SIG-M5 (cell line): ENCODE data around the gene SLC15A3.

ENCODE experiments used
- DNase-seq: peaks from one replicate; lab custom pipeline; 2025; lab: John Stamatoyannopoulos, UW

Gene SLC15A3

GRCh38 chr11:60928563-60929001, 23.4 kb downstream of the SLC15A3 start:
- no peak for DNase-seq

DNA sequence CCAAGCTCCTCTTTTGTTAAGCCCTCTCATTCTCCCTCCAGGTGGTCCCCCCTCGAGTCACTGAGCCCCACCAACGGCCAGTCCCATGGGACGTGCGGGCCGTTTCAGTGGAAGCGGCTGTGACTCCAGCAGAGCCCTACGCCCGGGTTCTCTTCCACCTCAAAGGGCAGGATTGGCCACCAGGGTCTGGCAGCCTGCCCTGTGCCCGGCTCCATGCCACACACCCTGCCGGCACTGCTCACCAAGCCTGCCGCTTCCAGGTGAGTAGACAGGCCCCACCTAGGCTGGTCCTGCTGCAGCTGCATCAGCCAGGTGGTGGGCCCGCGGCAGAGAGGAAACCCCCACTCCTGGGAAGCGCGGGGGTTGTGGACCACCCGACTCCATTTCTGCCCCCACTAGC, 24.4 kb downstream of the SLC15A3 start:
- no peak for DNase-seq

- no peak for DNase-seq
Measured at GRCh38 chr11:60927061-60927592, 24.8 kb downstream of the SLC15A3 start.

GRCh38 chr11:60926500-60926899, 25.5 kb downstream of the SLC15A3 start:
- no peak for DNase-seq

DNA sequence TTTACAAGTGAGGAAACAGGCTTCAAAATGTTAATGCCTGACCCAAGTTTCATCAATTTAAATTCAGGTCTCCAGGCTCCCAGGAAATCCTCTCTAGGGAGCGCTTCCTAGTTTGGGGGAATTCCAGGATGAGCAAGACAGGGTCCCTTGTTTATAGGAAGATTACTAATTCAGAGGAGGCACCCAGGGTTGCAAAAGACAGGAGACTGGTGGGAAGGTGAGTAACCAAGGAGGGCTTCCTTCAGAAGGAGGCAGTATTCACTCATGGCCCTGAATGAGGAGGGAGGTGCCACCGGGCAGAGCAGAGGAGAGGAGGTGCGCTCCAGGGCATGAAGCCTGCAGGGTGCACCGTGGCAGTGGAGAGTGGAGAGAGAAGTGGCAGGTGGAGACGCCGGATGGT, 26.1 kb downstream of the SLC15A3 start:
- no peak for DNase-seq

GRCh38 chr11:60924906-60925853, 26.8 kb downstream of the SLC15A3 start:
- DNase-seq = no peak

DNA sequence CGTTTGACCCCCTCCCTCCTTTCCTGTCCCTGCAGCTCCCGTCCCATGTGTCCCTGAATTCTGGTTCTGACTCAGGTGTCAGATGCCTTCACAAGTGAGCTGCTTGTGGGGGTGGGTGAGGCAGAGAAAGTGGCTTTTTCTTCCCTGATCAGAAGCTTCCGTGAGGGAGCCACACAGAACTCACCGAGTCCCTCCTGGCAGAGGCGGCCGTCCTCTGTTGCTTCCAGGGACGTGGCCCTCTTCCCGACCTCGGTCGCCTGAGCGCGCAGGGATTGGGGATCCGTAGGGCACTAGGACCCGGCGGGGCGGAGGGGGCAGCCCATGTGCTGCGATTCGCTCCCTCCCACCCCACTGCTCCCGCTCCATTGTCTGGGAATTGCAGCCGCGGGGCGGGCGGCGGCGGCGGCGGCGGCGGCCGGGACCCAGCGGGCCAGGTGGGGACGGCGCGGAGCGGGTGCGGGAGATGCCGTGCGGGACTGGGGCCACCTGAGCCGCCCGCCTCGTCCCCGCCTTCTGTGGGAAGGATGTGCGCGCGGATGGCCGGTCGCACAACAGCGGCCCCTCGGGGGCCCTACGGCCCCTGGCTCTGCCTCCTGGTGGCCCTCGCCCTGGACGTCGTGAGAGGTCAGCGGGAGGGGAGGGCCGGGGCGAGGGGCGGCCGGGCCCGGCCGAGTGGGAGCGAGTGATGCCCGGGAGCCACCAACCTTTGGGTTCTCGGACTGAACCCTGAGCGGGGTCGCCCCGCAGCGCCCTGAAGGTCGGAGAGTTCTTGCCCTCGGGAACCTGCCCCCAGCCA, 27.7 kb downstream of the SLC15A3 start, which contains the start of gene TMEM132A:
Gene TMEM132A, plus strand, starts transcription at position 351 of the 796 bp plus-strand sequence. Its CDS starts 174 bp downstream, at position 525.
- DNase-seq = no peak

DNA sequence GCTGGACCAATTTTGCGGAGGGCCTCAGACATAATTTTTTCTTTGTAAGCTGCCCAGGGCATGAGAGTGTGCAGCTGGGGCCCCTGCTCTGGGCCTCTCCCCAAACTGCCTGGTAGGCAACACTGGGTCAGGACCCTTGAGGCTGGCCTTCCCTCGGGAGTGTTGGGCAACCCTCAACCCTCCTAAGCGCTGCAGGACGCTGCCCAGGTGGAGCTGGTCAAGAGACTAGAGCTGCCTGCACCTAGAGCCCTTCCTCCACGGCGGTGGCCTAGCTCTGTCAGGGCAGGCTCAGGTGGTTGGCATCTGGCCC, 28.2 kb downstream of the SLC15A3 start:
- no peak for DNase-seq

DNA sequence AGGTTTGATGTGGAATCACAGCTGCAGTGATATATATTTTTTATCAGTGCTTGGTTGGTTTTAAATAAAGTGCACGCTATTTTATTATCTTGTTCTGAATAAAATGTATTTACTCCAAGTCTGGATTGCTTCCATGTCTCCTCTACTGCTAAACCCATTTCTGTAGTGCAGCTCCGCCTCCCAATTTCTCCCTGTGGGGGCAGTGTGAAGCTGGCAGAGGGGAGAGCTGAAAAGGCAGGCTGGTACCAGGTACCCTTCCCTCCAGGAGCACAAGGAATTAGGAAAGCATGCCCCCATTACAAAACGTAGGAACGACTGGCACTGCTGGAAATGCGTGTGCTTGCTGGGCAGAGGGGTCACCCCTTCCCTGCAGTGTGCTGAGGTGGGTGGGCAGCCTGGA, 28.6 kb downstream of the SLC15A3 start:
- no peak for DNase-seq

GRCh38 chr11:60922906-60923305, 29.1 kb downstream of the SLC15A3 start:
- no peak for DNase-seq

- no peak for DNase-seq
Measured at GRCh38 chr11:60921777-60922335, 30.1 kb downstream of the SLC15A3 start.

DNA sequence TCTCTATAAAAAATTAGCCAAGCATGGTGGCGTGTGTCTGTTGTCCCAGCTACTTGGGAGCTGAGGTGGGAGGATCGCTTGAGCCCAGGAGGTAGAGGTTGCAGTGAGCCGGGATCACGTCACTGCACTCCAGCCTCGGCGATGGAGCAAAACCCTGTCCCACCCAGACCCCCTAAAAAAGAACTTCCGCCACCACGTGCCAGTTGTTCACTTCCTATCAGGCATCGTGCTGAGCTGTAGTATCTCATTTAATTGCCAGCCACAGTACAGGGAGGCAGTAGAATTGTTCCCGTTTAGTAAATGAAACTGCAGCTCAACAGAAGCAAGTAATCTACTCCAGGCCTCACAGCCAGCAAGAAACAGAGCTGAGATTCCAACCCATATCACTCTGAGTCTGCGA, 30.7 kb downstream of the SLC15A3 start:
- DNase-seq = no peak

DNA sequence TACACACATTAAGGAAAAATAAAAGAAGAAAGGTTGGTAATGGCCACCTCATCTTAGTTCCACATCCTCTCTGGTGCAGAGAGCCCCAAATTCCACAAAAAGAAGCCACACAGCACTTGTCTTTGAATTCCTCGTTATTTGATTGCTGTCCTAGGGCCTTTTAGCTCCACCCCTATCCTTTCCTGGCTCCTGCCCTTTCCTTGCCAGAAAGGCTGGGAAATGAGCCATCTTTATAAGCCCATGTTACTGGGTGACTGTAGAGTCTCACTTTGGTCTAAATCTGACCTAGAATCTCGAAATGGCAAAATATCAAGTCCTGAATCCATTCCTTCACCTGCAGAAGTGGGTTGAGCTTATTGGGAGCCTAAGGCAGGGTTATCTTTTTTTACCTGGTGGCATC, 32.0 kb downstream of the SLC15A3 start:
- DNase-seq = no peak

DNA sequence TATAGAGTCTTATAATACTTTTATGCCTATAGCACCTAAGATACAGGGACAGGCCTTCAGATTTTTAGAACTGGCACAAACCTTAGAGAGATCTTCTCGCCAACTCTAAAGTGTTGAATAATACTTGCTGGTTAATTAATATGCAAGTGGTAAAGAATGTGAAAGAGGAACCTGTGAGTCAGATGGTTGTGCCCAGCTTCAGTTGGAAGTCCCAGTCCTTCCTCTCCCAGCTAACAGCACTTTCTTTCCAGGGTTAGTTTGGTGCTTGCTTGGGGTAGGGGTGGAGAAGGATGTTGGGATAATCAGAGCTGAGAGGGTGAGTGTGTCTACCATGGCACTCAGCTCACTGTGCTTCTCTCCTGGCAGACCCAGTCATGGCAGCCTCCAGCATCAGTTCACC, 32.7 kb downstream of the SLC15A3 start:
- DNase-seq = no peak

DNA sequence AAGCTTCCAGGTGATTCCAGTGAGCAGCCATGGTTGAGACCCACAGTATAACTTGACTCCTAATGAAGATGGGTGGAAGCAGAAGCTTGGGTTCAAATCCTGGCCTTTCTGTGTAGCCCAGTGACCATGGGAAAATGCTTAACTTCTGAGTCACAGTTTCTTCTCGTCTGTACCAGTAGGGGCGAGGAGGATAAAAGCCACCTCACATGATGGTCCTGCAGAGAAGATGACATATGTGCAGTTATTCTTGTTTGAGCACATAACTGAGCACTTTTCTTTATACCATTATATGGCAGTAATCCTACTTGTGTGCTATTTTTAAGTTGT, 33.1 kb downstream of the SLC15A3 start:
- DNase-seq = no peak

- no peak for DNase-seq
Measured at GRCh38 chr11:60918251-60918938, 33.6 kb downstream of the SLC15A3 start.

DNA sequence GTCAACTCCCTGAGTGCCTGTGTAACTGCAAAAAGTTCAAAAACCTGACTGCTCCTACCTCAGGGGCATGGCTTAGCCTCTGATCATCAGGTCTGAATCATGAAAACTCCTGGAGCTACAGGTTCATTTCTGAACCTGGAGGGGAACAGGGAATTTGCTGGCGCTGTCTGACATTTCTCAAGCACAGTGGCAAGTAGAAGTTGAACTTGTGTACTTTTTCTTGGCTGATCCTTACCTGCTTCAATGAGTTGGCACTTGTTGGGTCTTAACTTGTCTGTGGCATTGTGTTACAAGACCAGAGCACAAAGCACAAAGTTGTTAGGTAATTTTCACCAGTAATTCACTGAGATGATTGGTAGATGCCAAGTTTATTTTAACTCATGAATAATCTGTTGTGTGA, 34.7 kb downstream of the SLC15A3 start:
- no peak for DNase-seq

- no peak for DNase-seq
Measured at GRCh38 chr11:60916669-60917206, 35.2 kb downstream of the SLC15A3 start.

- DNase-seq = peak; percentile 16
Measured at GRCh38 chr11:60915248-60915914, 36.6 kb downstream of the SLC15A3 start.

DNA sequence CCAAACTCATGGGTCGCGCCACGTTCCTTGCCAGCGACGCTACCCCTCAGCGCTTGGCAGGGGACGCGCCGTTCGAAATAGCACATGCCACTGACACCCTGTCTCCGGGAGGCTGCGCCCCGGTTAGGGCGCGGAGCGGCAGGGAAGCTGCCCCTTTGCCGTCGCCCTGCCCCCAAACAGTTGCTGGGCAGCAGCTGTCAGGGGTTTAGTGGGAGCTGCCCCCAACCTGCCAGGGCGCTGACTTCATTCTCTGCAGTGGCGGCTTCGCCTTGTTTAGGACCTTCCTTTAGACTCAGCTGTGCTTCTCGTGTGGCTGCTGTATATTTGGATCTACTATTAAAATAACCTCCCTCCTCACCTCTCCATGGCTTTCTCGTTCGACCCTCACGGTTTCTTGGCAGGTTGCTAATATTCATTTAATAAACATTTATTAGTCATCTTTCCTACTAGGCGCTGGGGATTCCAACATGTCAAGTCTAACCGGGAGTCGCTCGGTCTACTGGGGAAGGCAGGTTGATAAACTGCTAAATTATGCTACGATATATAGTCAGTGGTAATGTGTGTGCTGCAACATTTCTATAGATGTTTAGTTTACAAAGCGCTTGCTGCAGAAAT, 37.2 kb downstream of the SLC15A3 start:
- no peak for DNase-seq
